Mammary epithelial cell (primary cell): Measurements from ENCODE around the gene SPPL2A.

Experiments
- CTCF ChIP-seq, 2 donors: IDR thresholded peaks in 1 of 2; conservative IDR thresholded peaks in 1 of 2; 2 replicates each; pipeline ENCODE4 v1.5.1; 2011 to 2012; ENCODE audit warnings: inconsistent platforms in 2 of 2, low read length in 2 of 2, mild to moderate bottlenecking in 2 of 2, control low read depth in 1 of 2, low read depth in 1 of 2; ENCODE audit not compliant: insufficient read depth in 1 of 2; ENCODE audit errors: extremely low read depth in 1 of 2
- EZH2 ChIP-seq: IDR thresholded peaks from 2 replicates; pipeline ENCODE4 v1.6.1; 2012; ENCODE audit warnings: low read length, inconsistent platforms, borderline replicate concordance

GRCh38 chr15:50685976-50686468, 79.5 kb downstream of the SPPL2A start:
- TF ChIP-seq EZH2 (no peak), CTCF (conservative IDR thresholded peaks at IDR 0.05 in 1 of 2, IDR thresholded peaks at IDR 0.05 in 1 of 2; ENCODE audit: extremely low read depth in 1 of 2, insufficient read depth in 1 of 2, low read depth in 1 of 2, low read length in 2 of 2) (no peak)
